HepG2 (cell line): ENCODE results near the gene ZCCHC4. TPM values are rescaled to one million over a fixed set of nuclear protein-coding genes. Genes with fewer than 3 reads are reported as not detected.
A peak's percentile ranks its signal among the peaks of the same experiment; 100 is the strongest.

Source experiments
- BHLHE40 ChIP-seq: IDR thresholded peaks from 2 replicates; pipeline ENCODE4 v1.6.1; 2011; ENCODE audit warnings: low read length, improper control_type of control experiment
- FOSL1 ChIP-seq: sonication (generic); formaldehyde crosslinking; IDR thresholded peaks from 2 replicates; pipeline ENCODE4 v1.9.0; 2021; ENCODE audit warnings: missing genetic modification reagents, borderline replicate concordance
- PCBP2 ChIP-seq: fragments of 200-400 bp; formaldehyde crosslinking; optimal IDR thresholded peaks from 2 replicates; pipeline ENCODE3; 2018; ENCODE audit warnings: low read length, low read depth; ENCODE audit not compliant: poor library complexity, severe bottlenecking
- PHF21A ChIP-seq: sonication (generic); formaldehyde crosslinking; IDR thresholded peaks from 2 replicates; pipeline ENCODE4 v1.5.0; 2020; ENCODE audit warnings: mild to moderate bottlenecking, missing genetic modification reagents
- polyA plus RNA-seq, 8 experiments: library from polyadenylated mRNA; depleted of rRNA in 3 of 8; stranded (reverse) in 7 of 8; unstranded in 1 of 8; fragments of >200 nt; fragmentation: Illumina TruSeq in 4 of 8; extraction: Trizol in 4 of 8; gene quantifications; 2 replicates each; pipeline versions ENCODE4 v1.2.1 to v1.2.3, GENCODE V29; 2011 to 2016; ENCODE audit warnings: low read depth in 4 of 8, missing spikeins in 1 of 8, mixed read lengths in 1 of 8; ENCODE audit not compliant: insufficient read depth in 1 of 8
- total RNA-seq, 5 experiments: library from RNA; depleted of rRNA; stranded (reverse); fragments of >200 nt; fragmentation: Illumina TruSeq; extraction: Trizol; gene quantifications; 2 replicates each; pipeline ENCODE4 v1.2.3, GENCODE V29; 2016; ENCODE audit warnings: low read depth in 1 of 5
- TF ChIP-seq, protein P1 (sequence below): sonication (generic); formaldehyde crosslinking; conservative IDR thresholded peaks from 2 replicates; pipeline ENCODE4 v1.4.0; 2020; ENCODE audit warnings: missing genetic modification reagents
- TF ChIP-seq, protein P2 (sequence below): sonication (generic); formaldehyde crosslinking; IDR thresholded peaks from 2 replicates; pipeline ENCODE4 v1.9.0; 2021; ENCODE audit warnings: missing genetic modification reagents, mild to moderate bottlenecking, borderline replicate concordance
- TF ChIP-seq, protein P3 (sequence below): sonication (generic); formaldehyde crosslinking; IDR thresholded peaks from 2 replicates; pipeline ENCODE4 v1.4.0; 2020; ENCODE audit warnings: missing genetic modification reagents; ENCODE audit errors: not compliant biosample characterization
- TF ChIP-seq, protein P4 (sequence below): sonication (generic); formaldehyde crosslinking; IDR thresholded peaks from 2 replicates; pipeline ENCODE4 v1.4.0; 2020; ENCODE audit warnings: missing genetic modification reagents, mild to moderate bottlenecking, borderline replicate concordance
- TF ChIP-seq, protein P5 (sequence below): sonication (generic); formaldehyde crosslinking; IDR thresholded peaks from 2 replicates; pipeline ENCODE4 v1.9.0; 2021; ENCODE audit warnings: mild to moderate bottlenecking, missing genetic modification reagents

ZCCHC4 gene
- total and polyA plus RNA-seq, 2 of the 13 experiments (the other 11 are each of a cell fraction or from before 2014, with no cell fraction given) = 13.2 to 15.0 TPM

DNA sequence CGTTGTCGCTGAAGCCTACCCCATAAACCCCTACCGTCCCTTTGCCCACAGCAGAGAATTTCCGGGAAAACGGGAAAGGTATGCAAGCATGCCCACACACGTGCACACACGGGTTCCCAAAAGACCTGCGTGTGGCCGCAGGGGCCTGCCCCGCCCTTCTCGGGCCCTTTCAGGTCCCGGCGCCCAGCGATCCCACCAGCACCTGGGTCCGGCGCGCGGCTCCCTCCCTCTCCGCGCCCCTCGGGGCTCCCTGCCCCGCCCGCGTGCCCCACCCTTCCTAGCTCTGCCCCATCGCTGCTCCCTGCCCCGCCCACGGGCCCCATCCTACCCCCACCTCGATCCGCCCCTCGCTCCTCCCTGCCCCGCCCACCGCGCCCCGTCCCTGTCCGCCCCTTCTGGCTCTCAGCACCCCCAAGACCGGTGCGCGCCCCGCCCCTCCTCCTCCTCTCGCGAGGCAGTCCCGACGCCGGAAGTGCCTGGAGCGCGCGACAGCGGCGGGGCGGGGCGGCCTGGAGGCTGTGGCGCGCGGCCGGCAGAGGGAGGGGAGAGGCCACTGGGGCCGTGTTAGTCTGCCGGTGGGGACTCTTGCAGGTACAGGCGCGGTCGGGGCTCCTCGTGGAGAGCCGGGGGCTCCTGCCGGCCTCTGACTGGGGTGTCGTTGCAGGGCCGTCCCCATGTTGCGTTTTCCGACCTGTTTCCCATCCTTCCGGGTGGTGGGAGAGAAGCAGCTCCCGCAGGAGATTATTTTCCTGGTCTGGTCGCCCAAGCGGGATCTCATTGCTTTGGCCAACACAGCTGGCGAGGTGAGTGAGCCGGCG, 64.4 kb downstream of the ZCCHC4 start, which contains the start of gene ANAPC4 (continued):
- TF ChIP-seq, protein P1, sequence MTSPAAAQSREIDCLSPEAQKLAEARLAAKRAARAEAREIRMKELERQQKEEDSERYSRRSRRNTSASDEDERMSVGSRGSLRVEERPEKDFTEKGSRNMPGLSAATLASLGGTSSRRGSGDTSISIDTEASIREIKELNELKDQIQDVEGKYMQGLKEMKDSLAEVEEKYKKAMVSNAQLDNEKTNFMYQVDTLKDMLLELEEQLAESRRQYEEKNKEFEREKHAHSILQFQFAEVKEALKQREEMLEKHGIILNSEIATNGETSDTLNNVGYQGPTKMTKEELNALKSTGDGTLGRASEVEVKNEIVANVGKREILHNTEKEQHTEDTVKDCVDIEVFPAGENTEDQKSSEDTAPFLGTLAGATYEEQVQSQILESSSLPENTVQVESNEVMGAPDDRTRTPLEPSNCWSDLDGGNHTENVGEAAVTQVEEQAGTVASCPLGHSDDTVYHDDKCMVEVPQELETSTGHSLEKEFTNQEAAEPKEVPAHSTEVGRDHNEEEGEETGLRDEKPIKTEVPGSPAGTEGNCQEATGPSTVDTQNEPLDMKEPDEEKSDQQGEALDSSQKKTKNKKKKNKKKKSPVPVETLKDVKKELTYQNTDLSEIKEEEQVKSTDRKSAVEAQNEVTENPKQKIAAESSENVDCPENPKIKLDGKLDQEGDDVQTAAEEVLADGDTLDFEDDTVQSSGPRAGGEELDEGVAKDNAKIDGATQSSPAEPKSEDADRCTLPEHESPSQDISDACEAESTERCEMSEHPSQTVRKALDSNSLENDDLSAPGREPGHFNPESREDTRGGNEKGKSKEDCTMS (CRISPR knock-in tag) = no peak
- TF ChIP-seq, protein P2, sequence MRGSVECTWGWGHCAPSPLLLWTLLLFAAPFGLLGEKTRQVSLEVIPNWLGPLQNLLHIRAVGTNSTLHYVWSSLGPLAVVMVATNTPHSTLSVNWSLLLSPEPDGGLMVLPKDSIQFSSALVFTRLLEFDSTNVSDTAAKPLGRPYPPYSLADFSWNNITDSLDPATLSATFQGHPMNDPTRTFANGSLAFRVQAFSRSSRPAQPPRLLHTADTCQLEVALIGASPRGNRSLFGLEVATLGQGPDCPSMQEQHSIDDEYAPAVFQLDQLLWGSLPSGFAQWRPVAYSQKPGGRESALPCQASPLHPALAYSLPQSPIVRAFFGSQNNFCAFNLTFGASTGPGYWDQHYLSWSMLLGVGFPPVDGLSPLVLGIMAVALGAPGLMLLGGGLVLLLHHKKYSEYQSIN = no peak
- no peak for TF ChIP-seq PCBP2
- TF ChIP-seq, protein P3, sequence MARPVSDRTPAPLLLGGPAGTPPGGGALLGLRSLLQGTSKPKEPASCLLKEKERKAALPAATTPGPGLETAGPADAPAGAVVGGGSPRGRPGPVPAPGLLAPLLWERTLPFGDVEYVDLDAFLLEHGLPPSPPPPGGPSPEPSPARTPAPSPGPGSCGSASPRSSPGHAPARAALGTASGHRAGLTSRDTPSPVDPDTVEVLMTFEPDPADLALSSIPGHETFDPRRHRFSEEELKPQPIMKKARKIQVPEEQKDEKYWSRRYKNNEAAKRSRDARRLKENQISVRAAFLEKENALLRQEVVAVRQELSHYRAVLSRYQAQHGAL (CRISPR knock-in tag) = no peak
- TF ChIP-seq, protein P4, sequence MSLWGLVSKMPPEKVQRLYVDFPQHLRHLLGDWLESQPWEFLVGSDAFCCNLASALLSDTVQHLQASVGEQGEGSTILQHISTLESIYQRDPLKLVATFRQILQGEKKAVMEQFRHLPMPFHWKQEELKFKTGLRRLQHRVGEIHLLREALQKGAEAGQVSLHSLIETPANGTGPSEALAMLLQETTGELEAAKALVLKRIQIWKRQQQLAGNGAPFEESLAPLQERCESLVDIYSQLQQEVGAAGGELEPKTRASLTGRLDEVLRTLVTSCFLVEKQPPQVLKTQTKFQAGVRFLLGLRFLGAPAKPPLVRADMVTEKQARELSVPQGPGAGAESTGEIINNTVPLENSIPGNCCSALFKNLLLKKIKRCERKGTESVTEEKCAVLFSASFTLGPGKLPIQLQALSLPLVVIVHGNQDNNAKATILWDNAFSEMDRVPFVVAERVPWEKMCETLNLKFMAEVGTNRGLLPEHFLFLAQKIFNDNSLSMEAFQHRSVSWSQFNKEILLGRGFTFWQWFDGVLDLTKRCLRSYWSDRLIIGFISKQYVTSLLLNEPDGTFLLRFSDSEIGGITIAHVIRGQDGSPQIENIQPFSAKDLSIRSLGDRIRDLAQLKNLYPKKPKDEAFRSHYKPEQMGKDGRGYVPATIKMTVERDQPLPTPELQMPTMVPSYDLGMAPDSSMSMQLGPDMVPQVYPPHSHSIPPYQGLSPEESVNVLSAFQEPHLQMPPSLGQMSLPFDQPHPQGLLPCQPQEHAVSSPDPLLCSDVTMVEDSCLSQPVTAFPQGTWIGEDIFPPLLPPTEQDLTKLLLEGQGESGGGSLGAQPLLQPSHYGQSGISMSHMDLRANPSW (CRISPR knock-in tag) = no peak
- 0 out of 2 replicates have a peak, but pooled peaks have one; percentile 48 for TF ChIP-seq BHLHE40
- TF ChIP-seq, protein P5, sequence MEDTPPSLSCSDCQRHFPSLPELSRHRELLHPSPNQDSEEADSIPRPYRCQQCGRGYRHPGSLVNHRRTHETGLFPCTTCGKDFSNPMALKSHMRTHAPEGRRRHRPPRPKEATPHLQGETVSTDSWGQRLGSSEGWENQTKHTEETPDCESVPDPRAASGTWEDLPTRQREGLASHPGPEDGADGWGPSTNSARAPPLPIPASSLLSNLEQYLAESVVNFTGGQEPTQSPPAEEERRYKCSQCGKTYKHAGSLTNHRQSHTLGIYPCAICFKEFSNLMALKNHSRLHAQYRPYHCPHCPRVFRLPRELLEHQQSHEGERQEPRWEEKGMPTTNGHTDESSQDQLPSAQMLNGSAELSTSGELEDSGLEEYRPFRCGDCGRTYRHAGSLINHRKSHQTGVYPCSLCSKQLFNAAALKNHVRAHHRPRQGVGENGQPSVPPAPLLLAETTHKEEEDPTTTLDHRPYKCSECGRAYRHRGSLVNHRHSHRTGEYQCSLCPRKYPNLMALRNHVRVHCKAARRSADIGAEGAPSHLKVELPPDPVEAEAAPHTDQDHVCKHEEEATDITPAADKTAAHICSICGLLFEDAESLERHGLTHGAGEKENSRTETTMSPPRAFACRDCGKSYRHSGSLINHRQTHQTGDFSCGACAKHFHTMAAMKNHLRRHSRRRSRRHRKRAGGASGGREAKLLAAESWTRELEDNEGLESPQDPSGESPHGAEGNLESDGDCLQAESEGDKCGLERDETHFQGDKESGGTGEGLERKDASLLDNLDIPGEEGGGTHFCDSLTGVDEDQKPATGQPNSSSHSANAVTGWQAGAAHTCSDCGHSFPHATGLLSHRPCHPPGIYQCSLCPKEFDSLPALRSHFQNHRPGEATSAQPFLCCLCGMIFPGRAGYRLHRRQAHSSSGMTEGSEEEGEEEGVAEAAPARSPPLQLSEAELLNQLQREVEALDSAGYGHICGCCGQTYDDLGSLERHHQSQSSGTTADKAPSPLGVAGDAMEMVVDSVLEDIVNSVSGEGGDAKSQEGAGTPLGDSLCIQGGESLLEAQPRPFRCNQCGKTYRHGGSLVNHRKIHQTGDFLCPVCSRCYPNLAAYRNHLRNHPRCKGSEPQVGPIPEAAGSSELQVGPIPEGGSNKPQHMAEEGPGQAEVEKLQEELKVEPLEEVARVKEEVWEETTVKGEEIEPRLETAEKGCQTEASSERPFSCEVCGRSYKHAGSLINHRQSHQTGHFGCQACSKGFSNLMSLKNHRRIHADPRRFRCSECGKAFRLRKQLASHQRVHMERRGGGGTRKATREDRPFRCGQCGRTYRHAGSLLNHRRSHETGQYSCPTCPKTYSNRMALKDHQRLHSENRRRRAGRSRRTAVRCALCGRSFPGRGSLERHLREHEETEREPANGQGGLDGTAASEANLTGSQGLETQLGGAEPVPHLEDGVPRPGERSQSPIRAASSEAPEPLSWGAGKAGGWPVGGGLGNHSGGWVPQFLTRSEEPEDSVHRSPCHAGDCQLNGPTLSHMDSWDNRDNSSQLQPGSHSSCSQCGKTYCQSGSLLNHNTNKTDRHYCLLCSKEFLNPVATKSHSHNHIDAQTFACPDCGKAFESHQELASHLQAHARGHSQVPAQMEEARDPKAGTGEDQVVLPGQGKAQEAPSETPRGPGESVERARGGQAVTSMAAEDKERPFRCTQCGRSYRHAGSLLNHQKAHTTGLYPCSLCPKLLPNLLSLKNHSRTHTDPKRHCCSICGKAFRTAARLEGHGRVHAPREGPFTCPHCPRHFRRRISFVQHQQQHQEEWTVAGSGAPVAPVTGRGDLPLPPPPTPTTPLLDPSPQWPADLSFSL = no peak
- TF ChIP-seq FOSL1 (CRISPR knock-in tag) = no peak
- 0 out of 2 replicates have a peak, but pooled peaks have one; percentile 24 for TF ChIP-seq PHF21A (CRISPR knock-in tag)
